ENCODE data around the gene OR6K2.

OR6K2 gene

DNA sequence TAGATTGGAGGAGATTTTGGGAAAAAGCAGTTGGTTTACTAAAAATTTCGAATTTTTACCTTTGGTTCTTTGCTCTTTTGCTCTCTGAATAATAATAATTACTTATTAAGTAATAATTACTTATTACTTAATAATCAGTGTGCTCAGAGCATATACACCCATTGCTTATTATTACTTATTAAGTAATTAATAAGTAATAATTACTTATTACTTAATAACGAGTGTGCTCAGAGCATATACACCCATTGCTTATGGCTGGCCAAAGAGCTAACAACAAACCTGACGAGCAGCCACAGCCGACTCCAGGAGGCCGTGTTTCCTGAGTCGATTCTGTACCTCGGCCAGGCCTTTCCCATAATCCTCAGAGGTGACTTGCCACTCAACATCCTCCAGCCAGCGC is 34.4 kb downstream of the OR6K2 start:
- Histone ChIP-seq H3K27ac (ENCODE audit: low read length) (no peak overlapping the region), H2AFZ (ENCODE audit: low read depth, low read length) (no peak overlapping the region)
- no peak for DNase-seq

DNA sequence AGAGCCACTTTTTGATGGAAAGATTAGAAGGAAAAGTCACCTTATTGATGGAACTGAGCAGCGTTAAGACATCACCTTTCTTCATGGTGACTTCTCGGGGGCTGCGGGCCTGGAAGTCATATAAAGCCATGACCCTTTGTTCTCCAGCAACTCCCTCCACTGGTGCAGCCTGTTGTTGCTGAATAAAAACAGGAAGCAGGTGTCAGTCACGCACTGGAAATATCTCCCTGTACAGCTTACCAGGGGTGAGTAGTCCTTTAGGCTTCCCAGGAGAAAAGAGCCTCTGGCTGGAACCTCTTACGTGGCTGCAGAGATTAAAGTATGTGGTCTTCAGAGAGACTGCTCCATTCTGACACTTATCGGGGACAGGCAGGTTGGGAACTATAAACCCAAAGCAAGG is 45.9 kb downstream of the OR6K2 start:
- Histone ChIP-seq H3K4me2 (ENCODE audit: insufficient read depth, low read length) (no peak overlapping the region), H2AFZ (ENCODE audit: low read depth, low read length) (no peak overlapping the region), H3K36me3 (ENCODE audit: insufficient read depth, low read length) (no peaks in the 10 kb centered on the region), H3K4me3 (ENCODE audit: low read depth in 1 of 2, low read length in 2 of 2) (no peak overlapping the region), H4K20me1 (ENCODE audit: insufficient read depth, low read length) (no peaks in the 10 kb centered on the region), H3K9ac (ENCODE audit: low read depth, low read length) (no peak overlapping the region), H3K27me3 (ENCODE audit: insufficient read depth, low read length, poor library complexity) (peaks cover 43% of the 10 kb centered on the region), H3K4me1 (ENCODE audit: insufficient read depth, low read length) (no peaks in the 10 kb centered on the region; the same call in 1 of the 2 replicates), H3K79me2 (ENCODE audit: insufficient read depth, low read length) (no peaks in the 10 kb centered on the region), H3K27ac (ENCODE audit: low read length) (no peak overlapping the region), H3K9me3 (ENCODE audit: insufficient read depth, low read length, severe bottlenecking) (no peaks in the 10 kb centered on the region)
- TF ChIP-seq, protein P1, sequence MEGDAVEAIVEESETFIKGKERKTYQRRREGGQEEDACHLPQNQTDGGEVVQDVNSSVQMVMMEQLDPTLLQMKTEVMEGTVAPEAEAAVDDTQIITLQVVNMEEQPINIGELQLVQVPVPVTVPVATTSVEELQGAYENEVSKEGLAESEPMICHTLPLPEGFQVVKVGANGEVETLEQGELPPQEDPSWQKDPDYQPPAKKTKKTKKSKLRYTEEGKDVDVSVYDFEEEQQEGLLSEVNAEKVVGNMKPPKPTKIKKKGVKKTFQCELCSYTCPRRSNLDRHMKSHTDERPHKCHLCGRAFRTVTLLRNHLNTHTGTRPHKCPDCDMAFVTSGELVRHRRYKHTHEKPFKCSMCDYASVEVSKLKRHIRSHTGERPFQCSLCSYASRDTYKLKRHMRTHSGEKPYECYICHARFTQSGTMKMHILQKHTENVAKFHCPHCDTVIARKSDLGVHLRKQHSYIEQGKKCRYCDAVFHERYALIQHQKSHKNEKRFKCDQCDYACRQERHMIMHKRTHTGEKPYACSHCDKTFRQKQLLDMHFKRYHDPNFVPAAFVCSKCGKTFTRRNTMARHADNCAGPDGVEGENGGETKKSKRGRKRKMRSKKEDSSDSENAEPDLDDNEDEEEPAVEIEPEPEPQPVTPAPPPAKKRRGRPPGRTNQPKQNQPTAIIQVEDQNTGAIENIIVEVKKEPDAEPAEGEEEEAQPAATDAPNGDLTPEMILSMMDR (IDR thresholded peaks at IDR 0.05; ENCODE audit: borderline replicate concordance, extremely low read depth, low read length, poor library complexity, severe bottlenecking) = peak; percentile 19
- TF ChIP-seq EZH2 (IDR thresholded peaks at IDR 0.05; ENCODE audit: borderline replicate concordance, low read depth, low read length, severe bottlenecking) = no peak
- ATAC-seq (ENCODE audit: insufficient read depth, low read depth) (peak; percentile 33; the same call in 1 of the 3 replicates), DNase-seq (peak; percentile 8)

More for the DNA sequence above, 34.4 kb downstream of the OR6K2 start:
- no peaks in the 10 kb centered on the region for H4K20me1 ChIP-seq (ENCODE audit: insufficient read depth, low read length)
- no peak overlapping the region for H3K9ac ChIP-seq (ENCODE audit: low read depth, low read length)
- H3K36me3 ChIP-seq (ENCODE audit: insufficient read depth, low read length) = no peaks in the 10 kb centered on the region
- H3K27me3 ChIP-seq (ENCODE audit: insufficient read depth, low read length, poor library complexity) = peaks cover 35% of the 10 kb centered on the region
- TF ChIP-seq, protein P1 (IDR thresholded peaks at IDR 0.05; ENCODE audit: borderline replicate concordance, extremely low read depth, low read length, poor library complexity, severe bottlenecking) = no peak
- TF ChIP-seq EZH2 (IDR thresholded peaks at IDR 0.05; ENCODE audit: borderline replicate concordance, low read depth, low read length, severe bottlenecking) = no peak
- ATAC-seq (ENCODE audit: insufficient read depth, low read depth) = no peak
- no peaks in the 10 kb centered on the region for H3K9me3 ChIP-seq (ENCODE audit: insufficient read depth, low read length, severe bottlenecking)
- H3K79me2 ChIP-seq (ENCODE audit: insufficient read depth, low read length) = no peaks in the 10 kb centered on the region
- no peaks in the 10 kb centered on the region for H3K4me1 ChIP-seq (ENCODE audit: insufficient read depth, low read length)
- H3K4me2 ChIP-seq (ENCODE audit: insufficient read depth, low read length) = no peak overlapping the region
- H3K4me3 ChIP-seq (ENCODE audit: low read depth in 1 of 2, low read length in 2 of 2) = no peak overlapping the region

DNA sequence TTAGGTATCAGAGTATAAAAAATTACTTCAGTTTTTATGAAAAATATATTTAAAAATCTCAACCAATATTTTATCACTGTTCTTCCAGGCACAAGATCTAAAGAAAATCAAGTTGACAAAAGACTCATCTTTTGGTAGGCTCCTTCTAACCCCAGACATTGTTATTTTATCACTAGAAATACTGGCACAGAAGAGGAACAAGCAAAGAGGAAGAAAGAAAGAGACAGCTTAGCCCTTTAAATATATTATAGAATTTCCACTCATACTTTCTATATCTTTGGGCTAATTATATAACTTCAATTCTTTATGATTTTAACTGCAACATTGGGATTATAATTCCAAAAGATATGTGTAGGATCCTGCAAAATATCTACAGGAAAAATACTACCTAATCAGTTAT is 46.4 kb downstream of the OR6K2 start:
- H3K9me3 ChIP-seq (ENCODE audit: insufficient read depth, low read length, severe bottlenecking) = no peaks in the 10 kb centered on the region
- no peak for ATAC-seq (ENCODE audit: insufficient read depth, low read depth)
- no peaks in the 10 kb centered on the region for H4K20me1 ChIP-seq (ENCODE audit: insufficient read depth, low read length)
- no peaks in the 10 kb centered on the region for H3K79me2 ChIP-seq (ENCODE audit: insufficient read depth, low read length)
- H3K27ac ChIP-seq (ENCODE audit: low read length) = no peak overlapping the region
- H3K4me2 ChIP-seq (ENCODE audit: insufficient read depth, low read length) = no peak overlapping the region
- no peak overlapping the region for H3K9ac ChIP-seq (ENCODE audit: low read depth, low read length)
- no peaks in the 10 kb centered on the region for H3K36me3 ChIP-seq (ENCODE audit: insufficient read depth, low read length)
- no peaks in the 10 kb centered on the region; the same call in 1 of the 2 replicates for H3K4me1 ChIP-seq (ENCODE audit: insufficient read depth, low read length)
- H3K4me3 ChIP-seq (ENCODE audit: low read depth in 1 of 2, low read length in 2 of 2) = no peak overlapping the region
- TF ChIP-seq, protein P1 (IDR thresholded peaks at IDR 0.05; ENCODE audit: borderline replicate concordance, extremely low read depth, low read length, poor library complexity, severe bottlenecking) = no peak
- no peak for TF ChIP-seq EZH2 (IDR thresholded peaks at IDR 0.05; ENCODE audit: borderline replicate concordance, low read depth, low read length, severe bottlenecking)
- DNase-seq = no peak
- no peak overlapping the region for H2AFZ ChIP-seq (ENCODE audit: low read depth, low read length)
- H3K27me3 ChIP-seq (ENCODE audit: insufficient read depth, low read length, poor library complexity) = peaks cover 43% of the 10 kb centered on the region

Data from DND-41 (cell line).